ENCODE measurements around the gene LSM7.
A peak's percentile ranks its signal among the peaks of the same experiment; 100 is the strongest.

LSM7 gene

DNA sequence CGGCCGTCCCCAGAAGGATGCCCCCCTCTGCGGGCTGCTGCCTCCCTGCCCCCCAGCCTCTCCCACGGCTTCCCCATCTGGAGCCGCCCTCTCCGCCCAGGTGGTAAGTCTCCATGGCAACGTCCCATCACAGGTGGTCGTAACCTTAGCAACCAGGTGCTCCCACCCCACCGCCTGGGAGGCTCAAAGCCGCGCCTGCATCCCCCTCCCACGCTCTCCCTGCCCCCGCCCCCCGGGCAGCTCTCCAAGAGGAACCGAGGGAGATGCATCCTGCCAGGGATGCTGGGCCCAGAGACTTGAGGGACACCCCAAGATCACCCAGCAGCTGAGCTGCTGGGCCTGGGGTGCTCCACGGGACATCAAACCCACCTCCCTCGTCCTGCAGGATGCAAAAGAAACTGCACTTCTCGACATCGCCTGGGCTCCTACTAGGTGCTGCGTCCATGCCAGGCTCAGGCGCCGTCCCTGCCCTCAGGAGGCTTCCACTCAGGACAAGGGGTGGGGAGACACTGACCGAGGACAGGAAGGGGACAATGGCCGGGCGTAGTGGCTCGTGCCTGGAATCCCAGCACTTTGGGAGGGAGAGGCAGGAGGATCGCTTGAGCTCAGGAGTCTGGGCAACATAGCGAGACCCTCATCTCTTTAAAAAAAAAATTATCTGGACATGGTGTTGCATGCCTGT is 15.4 kb downstream of the LSM7 start:
- Histone ChIP-seq H3K27me3 (peaks cover 4% of the 10 kb centered on the region), H3K4me3 (ENCODE audit: low read depth, low read length) (no peak overlapping the region), H3K4me1 (peaks cover 6% of the 10 kb centered on the region), H3K36me3 (no peaks in the 10 kb centered on the region), H3K9me3 (0 out of 2 replicates have a peak, but pooled peaks cover 3% of the 10 kb centered on the region)
- no peak for DNase-seq
- TF ChIP-seq CTCF (IDR thresholded peaks at IDR 0.05; ENCODE audit: low read depth, low read length): no peak

DNA sequence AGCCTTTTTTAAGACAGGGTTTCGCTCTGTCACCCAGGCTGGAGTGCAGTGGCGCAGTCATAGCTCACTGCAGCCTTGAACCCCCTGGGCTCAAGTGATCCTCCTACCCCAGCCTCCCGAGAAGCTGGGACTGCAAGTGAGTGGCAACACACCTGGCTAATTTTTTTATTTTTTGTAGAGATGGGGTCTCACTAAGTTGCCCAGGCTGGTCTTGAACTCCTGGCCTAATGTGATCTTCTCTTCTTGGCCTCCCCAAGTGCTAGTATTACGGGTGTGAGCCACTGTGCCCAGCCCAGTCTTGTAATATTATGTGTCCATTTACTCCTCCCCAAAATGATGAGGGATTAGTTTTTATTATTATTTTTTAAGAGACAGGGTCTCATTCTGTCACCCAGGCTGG is 17.3 kb downstream of the LSM7 start:
- no peak overlapping the region for H3K4me3 ChIP-seq (ENCODE audit: low read depth, low read length)
- H3K9me3 ChIP-seq: 0 out of 2 replicates have a peak, but pooled peaks cover 3% of the 10 kb centered on the region
- no peak for TF ChIP-seq CTCF (IDR thresholded peaks at IDR 0.05; ENCODE audit: low read depth, low read length)
- no peaks in the 10 kb centered on the region for H3K36me3 ChIP-seq
- H3K4me1 ChIP-seq: peaks cover 4% of the 10 kb centered on the region; the same call in 1 of the 2 replicates
- DNase-seq: no peak
- peaks cover 15% of the 10 kb centered on the region for H3K27me3 ChIP-seq

GRCh38 chr19:2309734-2310362 is 18.5 kb downstream of the LSM7 start:
- Histone ChIP-seq H3K27me3 (peaks cover 15% of the 10 kb centered on the region), H3K36me3 (no peaks in the 10 kb centered on the region), H3K9me3 (no peaks in the 10 kb centered on the region), H3K4me1 (peaks cover 4% of the 10 kb centered on the region; the same call in 1 of the 2 replicates), H3K4me3 (ENCODE audit: low read depth, low read length) (no peak overlapping the region)
- TF ChIP-seq CTCF (IDR thresholded peaks at IDR 0.05; ENCODE audit: low read depth, low read length): no peak
- DNase-seq: peak; percentile 89

DNA sequence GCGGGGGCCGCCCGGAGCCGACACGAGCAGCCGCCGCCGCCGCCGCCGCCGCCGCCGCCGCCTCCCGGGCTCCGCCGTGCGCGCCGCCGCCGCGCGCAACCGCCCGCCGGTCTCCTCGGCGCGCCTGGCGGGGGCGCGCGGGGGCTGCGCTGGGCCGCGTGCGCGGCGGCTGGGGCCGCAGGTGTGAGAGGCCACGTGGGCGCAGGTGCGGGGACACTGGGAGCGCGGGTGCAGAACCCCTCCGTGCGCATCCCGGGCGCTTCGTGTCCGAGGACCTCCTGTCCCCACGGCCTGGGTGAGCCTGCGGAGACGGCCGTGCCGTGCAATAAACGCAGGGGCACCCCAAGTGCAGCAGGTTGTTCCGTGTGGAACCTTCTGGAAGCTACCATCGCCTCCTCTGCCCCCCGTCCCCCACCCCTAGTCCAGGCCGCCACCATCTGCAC is 20.3 kb downstream of the LSM7 start, which contains the start of gene LINGO3:
Gene LINGO3 (minus strand): TSS at position 41 of the 443 bp plus-strand sequence. CDS start 16,378 bp downstream, outside the sequence.
- H3K4me3 ChIP-seq (ENCODE audit: low read depth, low read length): no peak within 1 kb of the TSS
- DNase-seq: peak; percentile 10
- H3K27me3 ChIP-seq: peaks cover 15% of the 10 kb centered on the region

DNA sequence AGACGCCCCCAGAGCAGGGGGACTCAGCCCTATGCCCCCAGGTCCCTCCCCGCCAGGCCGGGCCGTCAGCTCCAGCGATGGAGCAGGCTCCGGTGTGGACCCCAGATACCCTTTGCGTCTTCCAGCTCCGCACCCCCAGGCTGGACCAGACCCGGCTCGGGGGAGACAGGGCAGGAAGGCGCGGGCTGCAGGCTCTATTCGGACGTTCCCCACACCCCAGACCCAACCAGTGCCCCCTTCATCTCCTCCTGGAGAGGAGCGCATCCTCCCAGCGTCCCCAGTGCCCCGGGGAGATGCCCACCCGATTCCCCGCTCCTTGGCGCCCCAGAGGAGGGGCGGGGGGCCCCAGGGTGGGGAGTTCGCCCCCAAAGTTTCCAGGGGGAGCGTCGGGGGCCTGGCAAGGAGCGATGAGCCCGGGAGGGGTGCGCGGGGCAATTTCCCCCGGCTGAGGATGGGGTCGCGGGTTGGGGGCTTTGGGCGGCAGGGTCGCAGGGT is 20.8 kb downstream of the LSM7 start:
- H3K9me3 ChIP-seq: no peaks in the 10 kb centered on the region
- H3K27me3 ChIP-seq: peaks cover 15% of the 10 kb centered on the region
- DNase-seq: peak; percentile 6
- H3K4me3 ChIP-seq (ENCODE audit: low read depth, low read length): no peak overlapping the region
- no peak for TF ChIP-seq CTCF (IDR thresholded peaks at IDR 0.05; ENCODE audit: low read depth, low read length)
- H3K4me1 ChIP-seq: peaks cover 4% of the 10 kb centered on the region; the same call in 1 of the 2 replicates
- H3K36me3 ChIP-seq: no peaks in the 10 kb centered on the region

More for the DNA sequence above, 20.3 kb downstream of the LSM7 start, which contains the start of gene LINGO3:
- no peaks in the 10 kb centered on the region for H3K36me3 ChIP-seq
- no peaks in the 10 kb centered on the region for H3K9me3 ChIP-seq
- H3K4me1 ChIP-seq: peaks cover 4% of the 10 kb centered on the region; the same call in 1 of the 2 replicates
- TF ChIP-seq CTCF (IDR thresholded peaks at IDR 0.05; ENCODE audit: low read depth, low read length): no peak

Data from BE2C (cell line).